Activated gamma-delta T cell (primary cell): Measurements from ENCODE around the gene CORO6.

Source experiments
- DNase-seq: peaks from one replicate; lab custom pipeline; 2025; lab: John Stamatoyannopoulos, UW

Gene CORO6

DNA sequence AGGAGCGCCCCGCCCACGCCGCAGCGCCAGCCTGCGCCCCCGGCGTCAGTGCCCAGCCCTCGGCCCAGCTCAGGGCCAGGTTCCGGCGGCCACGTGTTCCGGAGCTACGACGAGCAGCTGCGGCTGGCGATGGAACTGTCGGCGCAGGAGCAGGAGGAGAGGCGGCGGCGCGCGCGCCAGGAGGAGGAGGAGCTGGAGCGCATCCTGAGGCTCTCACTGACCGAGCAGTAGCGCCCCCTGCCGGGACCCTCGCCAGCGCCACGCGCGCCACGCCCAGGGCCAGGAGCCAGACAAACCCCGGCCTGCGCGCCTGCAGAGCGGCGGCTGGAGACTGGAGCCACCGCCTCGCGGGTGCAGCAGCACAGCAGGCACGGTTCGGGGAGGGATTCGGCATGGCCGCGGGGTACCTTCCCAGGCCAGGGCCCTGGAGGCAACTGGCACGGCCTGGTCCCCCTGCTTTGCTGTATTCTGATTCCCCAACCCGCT is 9.3 kb downstream of the CORO6 start:
- peak; percentile 87 for DNase-seq

DNA sequence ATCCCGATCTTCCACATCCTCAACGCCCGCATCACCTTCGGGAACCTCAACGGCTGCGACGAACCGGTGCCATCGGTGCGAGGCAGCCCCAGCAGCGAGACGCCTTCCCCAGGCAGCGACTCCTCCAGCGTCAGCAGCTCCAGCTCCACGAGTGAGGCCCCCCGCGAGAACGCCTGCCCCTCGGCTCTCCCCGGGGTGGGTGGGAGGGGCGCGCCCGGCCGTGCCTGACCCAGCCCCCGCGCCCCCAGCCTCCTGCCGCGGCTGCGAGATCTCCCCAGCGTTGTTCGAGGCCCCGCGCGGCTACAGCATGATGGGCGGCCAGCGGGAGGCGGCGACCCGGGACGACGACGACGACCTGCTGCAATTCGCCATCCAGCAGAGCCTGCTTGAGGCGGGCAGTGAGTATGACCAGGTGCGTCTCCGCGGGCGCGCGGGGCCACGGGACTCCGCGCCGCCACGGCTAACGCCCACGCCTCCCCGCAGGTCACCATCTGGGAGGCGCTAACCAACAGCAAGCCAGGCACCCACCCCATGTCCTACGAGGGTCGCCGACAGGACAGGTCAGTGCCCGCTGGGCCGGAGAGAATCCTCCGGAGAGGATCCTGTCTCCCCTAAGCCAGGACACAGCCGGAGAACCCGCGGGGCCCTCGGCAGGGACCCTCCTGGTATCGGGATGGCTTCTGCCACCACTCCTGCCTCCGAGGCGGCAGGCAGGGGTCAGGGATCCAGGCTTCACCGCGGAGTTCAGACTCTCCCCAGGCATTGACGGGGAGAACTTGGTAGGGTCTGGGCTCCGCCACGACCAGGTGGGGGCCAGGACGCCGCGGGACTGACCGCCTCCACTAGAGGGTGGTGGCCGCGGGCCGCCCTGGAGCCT is 10.1 kb downstream of the CORO6 start:
- DNase-seq: no peak

DNA sequence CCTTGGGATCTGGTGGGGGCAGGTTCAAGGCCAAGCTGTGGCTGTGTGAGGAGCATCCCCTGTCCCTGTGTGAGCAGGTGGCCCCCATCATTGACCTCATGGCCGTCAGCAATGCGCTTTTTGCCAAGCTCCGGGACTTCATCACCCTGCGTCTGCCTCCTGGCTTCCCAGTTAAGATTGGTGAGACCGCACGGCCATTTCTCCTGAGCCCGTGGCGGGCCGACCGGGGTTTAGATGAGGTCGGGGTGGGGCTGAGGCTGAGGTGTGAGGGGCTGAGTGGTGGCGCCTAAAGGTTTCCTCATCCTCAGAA is 10.7 kb downstream of the CORO6 start:
- no peak for DNase-seq

DNA sequence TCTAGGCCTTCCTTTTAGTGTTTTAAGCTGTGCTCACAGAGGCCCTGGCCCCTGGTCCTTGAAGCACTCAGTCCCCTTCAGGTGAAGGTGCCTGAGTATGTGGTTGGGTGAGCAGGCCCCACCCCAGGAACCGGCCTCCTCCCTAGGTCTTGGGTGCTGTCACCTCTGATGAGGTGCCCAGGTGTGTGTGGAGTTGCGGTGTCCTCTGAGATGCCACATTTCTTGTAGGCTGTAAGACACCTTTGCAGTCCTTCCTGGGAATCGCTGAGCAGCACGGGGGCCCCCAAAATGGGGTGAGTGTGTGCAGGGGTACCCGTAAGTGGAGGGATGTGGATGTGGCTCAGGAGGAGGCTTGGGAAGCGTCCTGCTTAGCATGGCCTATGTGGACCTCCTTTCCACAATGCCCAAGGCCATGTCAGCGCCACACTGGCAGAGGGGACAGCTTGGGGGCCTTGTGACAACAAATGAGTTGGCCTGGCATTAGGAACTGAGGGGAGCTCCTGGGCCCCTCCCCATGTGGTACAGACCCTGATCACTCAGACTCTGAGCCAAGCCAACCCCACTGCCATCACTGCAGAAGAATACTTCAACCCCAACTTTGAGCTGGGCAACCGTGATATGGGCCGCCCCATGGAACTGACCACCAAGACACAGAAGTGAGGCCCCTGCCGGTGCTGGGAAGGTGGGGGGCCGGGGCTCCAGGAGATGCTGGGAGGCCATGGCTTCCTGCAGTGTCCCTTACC is 11.2 kb downstream of the CORO6 start:
- DNase-seq: no peak

DNA sequence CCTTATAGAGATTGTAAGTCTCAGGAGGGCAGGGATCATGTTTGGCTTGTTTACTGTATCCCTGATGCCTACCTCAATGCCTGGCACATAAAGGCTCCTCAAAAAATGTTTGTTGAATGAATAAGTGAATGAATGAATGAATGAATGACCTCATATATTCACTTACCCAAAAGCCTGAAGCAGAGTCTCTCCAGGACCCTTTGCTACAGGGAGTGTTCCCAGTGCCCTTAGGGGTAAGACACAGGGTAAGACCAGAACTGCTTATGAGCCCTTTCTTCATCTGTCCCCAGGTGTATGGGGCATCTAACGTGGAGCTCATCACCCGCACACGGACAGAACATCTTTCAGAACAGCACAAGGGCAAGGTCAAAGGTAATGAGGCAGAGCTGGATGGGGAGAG is 12.3 kb downstream of the CORO6 start:
- DNase-seq: no peak

DNA sequence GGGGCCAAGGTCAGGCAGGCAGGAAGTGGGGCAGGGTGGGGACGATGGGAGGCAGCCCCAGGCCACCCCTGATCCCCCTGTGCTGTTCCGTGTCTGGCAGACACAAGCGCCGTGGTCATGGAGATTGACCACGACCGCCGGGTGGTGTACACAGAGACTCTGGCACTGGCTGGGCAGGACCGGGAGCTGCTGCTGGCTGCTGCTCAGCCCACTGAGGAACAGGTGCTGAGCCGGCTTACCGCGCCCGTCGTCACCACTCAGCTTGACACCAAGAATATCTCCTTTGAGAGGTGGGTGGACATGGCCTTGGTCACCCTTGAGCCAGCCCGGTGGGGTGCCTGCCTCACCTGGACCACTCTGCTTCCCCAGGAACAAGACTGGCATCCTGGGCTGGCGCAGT is 13.7 kb downstream of the CORO6 start:
- DNase-seq: no peak

DNA sequence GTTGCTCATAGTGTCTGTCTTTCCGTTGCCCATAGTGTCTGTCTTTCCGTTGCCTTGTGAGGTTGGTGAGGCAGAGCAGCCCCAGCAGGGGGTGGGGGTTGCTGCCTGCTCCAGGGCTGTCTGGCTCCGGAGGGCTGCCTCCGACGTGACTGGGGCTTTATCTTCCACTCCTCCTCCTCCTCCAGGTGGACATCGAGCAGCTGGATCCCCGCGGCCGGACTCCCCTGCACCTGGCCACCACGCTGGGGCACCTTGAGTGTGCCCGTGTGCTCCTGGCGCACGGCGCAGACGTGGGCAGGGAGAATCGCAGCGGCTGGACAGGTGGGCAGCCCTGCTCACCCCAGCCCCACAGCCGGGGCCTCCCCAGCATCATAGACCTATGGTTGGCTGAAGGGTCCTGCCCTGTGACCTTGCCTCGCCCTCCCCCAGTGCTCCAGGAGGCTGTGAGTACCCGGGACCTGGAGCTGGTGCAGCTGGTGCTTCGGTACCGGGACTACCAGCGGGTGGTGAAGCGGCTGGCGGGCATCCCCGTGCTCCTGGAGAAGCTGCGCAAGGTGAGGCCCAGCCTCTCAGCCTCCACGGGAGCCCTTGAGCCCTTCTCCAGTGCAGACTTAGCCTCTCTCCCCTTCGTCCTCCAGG is 15.0 kb downstream of the CORO6 start:
- DNase-seq: no peak

DNA sequence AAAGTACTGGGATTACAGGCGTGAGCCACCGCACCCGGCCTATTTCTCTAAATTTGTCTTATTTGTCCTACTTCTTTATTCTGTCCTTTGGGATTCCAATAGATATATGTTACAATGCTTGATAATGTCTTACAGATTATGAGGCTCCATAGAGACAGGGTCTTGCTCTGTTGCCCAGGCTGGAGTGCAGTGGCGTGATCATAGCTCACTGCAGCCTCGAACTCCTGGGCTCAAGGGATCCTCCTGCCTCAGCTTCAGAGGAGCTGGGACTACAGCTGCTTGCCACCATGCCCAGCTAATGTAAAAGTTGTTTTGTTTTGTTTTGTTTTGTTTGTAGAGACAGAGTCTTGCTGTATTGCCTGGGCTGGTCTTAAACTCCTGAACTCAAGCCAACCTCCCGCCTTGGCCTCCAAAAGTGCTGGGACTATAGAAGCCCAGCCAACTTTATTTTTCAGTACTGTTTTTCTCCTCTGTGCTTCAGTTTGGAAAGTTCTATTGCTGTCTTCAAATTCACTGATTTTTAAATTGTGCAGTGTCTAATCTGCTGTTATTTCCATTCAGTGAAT is 19.5 kb downstream of the CORO6 start:
- no peak for DNase-seq

DNA sequence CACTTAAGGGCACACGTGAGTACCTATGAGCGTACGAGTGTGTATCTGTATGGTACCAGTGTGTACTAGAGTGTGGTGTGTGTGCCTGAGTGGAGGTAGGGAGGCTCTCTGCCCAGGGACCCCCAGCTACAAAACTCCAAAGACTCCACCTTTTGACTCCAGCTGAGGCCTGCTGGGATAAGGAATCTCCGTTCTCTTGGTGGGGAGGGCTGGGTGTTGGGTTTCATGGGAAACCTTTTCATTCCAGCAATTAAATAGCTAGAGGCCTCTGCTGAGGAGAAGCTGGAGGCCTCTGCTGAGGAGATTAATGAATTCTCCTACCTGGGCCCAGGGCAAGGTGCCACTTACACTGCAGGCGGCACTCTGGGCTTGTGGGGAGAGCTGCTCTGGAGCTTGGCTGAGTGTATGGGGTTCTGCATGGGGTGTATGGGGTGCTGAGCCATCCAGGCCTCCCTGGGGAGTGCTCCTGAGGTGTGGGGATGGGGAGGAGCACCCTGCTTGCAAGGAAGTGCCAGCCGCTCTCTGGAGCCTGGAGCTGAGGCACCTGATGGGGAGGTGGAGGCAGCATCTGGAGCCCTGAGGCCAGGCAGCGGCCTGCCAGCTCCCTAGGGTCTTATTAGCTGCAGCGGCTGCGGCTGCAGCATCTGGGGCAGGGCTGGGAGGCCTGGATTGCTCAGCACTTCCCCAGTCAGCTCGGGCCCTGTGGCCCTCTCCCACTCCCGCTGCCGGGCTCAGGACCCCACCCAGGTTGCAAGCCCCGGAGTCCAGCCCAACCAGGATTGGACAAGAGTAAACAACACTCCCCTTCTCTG is 25.1 kb downstream of the CORO6 start:
- DNase-seq: no peak

DNA sequence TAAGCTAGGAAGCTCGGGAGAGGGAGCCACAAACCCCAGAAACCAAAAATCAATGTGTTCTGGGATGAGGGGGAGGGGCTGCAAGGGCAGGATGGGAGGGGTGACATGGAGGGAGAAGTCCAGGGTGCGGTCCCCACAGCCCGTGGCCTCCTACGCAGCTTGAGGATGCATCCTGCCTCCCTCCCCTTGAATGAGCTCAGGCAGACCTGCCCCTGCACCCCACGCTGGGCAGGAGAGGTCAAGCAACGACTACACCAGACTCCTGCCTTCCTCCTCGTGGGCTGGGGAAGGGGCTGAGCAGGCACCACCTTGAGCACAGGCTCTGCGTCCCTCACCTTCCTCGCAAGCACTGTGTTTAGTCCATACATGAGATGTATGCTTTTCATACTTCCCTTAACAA is 25.9 kb downstream of the CORO6 start:
- no peak for DNase-seq

DNA sequence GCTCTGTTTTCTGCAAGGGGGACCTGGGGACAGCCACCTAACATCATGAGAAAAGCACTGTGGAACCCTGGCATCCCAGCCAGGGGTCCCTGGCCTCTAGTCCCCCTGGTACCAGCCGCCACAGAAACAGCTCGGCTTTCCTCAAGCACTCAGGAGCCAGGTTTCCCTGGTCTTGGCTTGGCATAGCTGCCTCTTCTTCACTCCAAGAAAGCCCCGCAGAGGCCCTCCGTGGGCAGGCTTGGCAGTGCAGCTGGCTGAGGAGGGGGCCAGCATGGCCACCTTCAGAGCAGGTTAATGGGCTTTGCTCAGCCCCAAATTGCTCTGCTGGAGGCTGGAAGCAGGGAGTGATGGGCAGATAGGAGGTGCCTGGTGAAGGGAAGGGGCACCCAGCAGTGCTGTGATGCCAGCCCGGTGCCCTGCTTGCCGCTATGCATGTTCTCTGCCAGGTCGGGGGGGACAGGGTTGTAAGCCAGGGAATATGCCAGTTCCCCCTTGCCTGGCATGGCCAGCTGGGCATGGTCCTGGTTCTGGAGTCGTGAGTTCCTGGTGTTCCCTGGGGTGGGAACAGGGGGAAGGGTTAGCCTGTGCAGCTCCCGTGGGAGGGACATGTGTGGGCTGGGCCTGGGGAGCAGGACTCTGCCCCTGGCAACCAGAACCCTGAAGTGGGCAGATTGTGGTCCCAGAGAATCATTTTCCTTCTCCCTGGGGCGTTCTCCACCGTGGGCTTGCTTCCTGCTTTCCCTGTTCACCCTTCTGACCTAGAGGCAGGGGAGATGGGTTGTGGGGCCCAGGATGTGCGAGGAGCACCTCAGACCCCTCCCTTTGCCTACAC is 26.6 kb downstream of the CORO6 start:
- no peak for DNase-seq

DNA sequence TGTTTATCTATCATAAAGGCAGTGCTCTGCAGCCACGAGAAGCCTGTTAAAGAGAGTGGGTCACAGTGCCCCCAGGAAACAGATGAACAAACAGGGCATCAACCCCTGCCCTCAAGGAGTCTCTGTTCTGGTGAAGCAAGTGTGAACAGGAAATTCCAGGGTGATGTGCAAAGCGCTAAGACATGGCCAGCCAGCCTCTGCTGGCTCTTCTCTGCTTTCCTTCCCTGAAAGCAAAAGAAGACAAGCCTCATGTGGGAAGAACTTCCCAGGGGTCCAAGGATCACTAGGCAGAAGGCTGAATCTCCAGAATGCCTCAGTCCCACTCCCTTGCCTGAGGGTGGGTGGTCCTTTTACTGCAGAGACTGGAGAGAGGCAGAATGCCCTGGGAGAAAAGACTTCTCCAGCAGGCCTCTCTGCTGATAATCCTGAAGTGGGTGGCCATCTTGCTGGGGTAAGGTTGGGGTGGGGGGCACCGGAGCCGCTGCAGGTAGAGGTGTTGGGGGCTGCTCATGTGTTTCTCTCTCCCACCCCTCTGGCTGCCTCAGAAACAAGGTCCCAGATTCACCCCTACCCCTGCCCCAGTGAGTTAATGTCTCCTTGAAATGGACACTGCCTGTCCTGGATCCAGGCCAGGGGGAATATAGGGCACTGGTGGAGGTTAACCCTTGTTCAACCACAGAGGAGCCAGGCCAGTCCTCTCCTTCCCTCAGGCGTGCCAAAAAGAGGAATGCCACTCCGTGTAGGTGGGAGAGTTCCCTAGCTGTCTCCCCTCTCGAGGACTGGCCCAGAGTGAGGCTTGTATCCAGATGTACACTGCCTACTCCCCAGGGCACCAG is 27.4 kb downstream of the CORO6 start:
- no peak for DNase-seq

DNA sequence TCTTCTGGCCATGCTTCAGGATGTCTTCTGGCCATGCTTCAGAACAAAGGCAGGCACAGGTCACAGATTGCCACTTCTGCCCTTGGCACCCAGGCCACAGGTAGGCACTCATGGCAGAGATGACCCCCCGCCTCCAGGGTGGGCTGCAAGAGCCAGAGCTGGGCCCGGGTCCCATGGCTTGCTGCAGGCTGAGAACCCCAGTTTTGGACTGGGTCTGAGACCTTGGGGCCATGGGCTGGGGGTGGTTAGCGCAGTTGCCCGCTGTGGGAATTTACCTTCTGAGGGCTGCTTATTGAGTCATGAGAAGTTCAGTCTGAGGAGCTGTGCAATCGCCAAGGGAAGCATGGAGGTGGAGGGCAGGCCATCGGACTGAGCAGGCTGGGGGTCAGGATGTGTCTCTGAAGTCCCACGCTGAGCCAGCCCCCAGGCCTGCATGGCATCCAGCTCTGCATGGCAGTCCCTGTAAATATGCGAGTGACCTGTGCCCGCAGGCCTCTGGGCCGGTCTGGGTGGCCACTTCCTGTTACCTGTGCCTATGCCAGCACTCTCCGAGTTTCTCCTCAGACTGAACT is 28.1 kb downstream of the CORO6 start:
- no peak for DNase-seq

DNA sequence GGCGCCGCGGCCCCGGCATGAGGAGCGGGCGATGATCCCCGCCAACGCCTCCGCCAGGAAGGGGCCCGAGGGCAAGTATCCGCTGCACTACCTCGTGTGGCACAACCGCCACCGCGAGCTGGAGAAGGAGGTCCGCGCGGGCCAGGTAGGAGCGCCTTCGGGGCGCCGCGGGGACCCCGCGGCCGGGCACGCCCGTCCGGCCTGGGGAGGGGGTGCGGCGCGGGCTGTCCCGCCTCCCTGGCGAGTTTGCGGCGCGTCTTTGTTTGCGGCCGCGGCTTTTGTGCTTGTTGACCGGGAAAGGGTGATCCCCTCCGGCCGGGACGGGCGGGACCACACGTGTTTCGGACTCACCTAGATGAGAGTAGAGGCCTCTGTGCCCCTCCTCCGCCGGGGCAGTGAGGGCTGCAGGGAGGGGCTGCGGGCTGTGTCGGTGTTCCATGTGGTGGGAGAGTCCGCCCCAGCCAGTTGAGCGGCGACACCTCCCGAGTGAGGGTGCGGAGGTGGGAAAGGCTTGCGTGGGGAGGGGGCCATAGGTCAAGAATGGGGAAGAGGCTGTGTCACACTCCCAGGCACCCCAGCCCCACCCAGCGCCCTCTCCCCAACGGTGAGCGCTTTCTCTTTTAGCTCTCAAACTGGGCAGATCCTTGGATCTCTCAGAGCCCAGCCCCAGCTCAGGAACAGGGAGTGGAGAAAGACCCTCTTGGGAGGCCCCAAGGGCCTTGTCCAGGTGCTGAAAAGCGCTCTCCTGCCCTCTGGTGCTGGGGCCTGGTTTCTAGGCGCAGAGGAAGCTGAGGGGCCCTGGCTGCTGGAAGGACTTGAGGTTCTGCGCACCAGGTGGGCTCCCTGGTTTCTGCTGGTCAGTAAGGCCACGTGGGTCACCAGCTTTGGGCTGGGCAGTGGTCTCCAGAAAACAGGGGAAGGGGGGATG is 28.9 kb downstream of the CORO6 start:
- DNase-seq: no peak

DNA sequence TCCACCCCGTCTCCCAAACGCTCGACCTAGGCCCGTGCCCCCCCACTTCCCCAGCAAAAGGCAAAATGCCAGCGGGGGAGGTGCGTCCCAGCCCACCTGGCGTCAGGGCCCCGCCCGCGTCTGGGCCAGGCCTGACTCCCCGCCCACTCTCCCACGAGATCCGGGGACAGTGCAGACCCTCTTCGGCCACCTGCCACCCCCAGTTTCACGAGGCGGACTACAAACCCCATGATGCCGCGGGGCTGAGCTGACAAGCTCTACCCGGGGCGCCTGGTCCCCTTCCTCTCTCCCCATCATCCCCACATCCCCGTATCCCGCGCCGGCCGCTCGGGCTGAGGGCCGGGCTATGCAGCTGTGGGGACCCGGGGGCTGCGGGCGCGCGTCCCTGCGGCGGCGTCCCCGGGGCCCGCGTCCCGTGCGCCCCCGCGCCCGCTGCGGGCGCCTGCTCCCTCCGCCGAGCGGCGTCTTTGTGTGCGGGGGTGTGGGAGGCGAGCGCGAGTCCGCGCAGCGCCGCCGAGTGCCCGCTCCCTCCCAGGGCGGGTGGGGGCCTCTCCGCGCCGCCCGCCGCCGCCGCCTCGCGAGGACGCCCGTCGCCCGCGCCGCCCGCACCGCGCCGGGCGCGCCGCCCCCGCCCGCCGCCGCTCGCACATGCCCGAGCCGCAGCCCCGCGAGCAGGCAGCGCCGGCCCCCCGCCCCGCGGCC is 29.7 kb downstream of the CORO6 start, which contains the start of gene ANKRD13B:
TSS of gene ANKRD13B (plus strand) at position 283 of the 702 bp plus-strand sequence. CDS start 490 bp downstream, outside the sequence.
- DNase-seq: no peak

DNA sequence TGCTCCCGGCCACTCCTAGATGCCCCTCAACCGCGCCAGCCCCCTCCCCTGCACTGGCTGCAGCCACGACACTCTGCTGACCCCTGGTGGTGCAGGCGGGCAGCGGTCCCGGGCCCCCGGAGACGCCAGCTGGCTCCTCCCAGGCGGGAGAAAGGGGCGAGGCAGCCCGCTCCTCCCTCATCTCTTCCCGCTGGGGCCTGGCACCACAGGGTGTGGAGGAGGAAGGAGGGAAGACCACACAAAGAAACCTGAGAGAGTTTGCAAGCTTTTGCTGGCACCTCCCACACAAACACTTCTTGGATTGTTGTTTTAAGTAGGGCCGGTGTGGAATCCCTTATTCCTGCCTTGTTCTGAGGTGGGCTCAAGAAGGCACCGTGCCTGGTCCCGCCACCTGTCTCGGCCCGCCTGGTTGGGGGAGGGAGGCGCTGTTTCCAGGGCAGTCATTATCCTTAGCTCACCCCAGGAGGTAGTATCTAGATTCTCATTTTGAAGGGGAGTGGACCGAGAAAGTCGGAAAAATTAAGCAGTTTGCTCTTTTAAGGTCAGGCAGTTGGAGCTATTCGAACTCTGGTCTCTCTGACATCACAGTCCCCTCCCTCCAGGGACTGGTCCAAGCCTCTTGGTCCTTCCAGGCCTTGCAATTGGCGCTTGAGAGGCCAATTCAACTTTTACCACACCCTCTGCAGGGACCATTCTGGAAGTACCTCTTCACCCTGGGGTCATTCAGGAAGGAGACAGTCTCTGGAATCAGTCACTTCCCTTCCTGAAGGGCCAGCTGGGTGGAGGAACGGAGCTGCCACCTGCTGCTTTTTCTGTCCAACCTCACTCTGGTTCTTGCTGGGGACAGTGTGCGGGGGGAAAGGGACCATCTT is 30.7 kb downstream of the CORO6 start:
- DNase-seq: peak; percentile 52
